K562 (cell line): Measurements from ENCODE around the gene CNTD1. TPM values are rescaled to one million over a fixed set of nuclear protein-coding genes. Genes with fewer than 3 reads are reported as not detected.

Experiments
- CXXC5 ChIP-seq: fragments of 250-450 bp; sonication (Bioruptor Pico); IDR thresholded peaks from 2 replicates; pipeline ENCODE4 v1.8.0; 2022; ENCODE audit warnings: inconsistent platforms, mild to moderate bottlenecking, moderate library complexity
- FUS ChIP-seq: fragments of 200-400 bp; formaldehyde crosslinking; optimal IDR thresholded peaks from 2 replicates; pipeline ENCODE3; 2017; ENCODE audit warnings: low read depth, low read length
- GABPB1 ChIP-seq: sonication (generic); formaldehyde crosslinking; IDR thresholded peaks from 2 replicates; pipeline ENCODE4 v1.8.0; 2022; ENCODE audit warnings: mild to moderate bottlenecking, missing genetic modification reagents
- HSF4 ChIP-seq: fragments of 250-450 bp; sonication (Bioruptor Pico); IDR thresholded peaks from 2 replicates; pipeline ENCODE4 v2.1.2; 2022; ENCODE audit warnings: mild to moderate bottlenecking, moderate library complexity, borderline replicate concordance
- NFXL1 ChIP-seq: fragments of 450-650 bp; formaldehyde crosslinking; IDR thresholded peaks from 2 replicates; pipeline ENCODE4 v1.4.0; 2021; ENCODE audit warnings: mild to moderate bottlenecking
- OTX1 ChIP-seq: fragments of 450-650 bp; formaldehyde crosslinking; IDR thresholded peaks from 2 replicates; pipeline ENCODE4 v1.4.0; 2022; ENCODE audit warnings: mild to moderate bottlenecking
- SLC30A9 ChIP-seq: fragments of 250-450 bp; sonication (Bioruptor Pico); IDR thresholded peaks from 2 replicates; pipeline ENCODE4 v1.8.0; 2022; ENCODE audit warnings: mild to moderate bottlenecking, moderate library complexity
- SMARCA5 ChIP-seq: fragments of 450-650 bp; IDR thresholded peaks from 2 replicates; pipeline ENCODE4 v1.6.1; 2016
- SREBF1 ChIP-seq: fragments of 150-350 bp; IDR thresholded peaks from 2 replicates; pipeline ENCODE4 v1.6.1; 2014; ENCODE audit warnings: antibody characterized with exemption, low read depth, low read length, borderline replicate concordance
- THRB ChIP-seq: fragments of 450-650 bp; formaldehyde crosslinking; conservative IDR thresholded peaks from 2 replicates; pipeline ENCODE4 v1.4.0; 2022; ENCODE audit warnings: mild to moderate bottlenecking, missing genetic modification characterization
- ZEB2 ChIP-seq: fragments of 450-650 bp; IDR thresholded peaks from 2 replicates; pipeline ENCODE4 v1.6.1; 2016
- ZKSCAN3 ChIP-seq: fragments of 250-450 bp; sonication (Bioruptor Pico); IDR thresholded peaks from 2 replicates; pipeline ENCODE4 v1.4.0; 2020
- ZNF143 ChIP-seq: sonication (generic); formaldehyde crosslinking; IDR thresholded peaks from 2 replicates; pipeline ENCODE4 v1.9.0; 2022; ENCODE audit warnings: mild to moderate bottlenecking, missing genetic modification reagents
- ZNF311 ChIP-seq: fragments of 250-450 bp; sonication (Bioruptor Pico); IDR thresholded peaks from 2 replicates; pipeline ENCODE4 v1.4.0; 2020; ENCODE audit warnings: mild to moderate bottlenecking, moderate library complexity
- polyA plus RNA-seq, 8 experiments: library from polyadenylated mRNA; depleted of rRNA in 4 of 8; stranded (reverse) in 5 of 8; unstranded in 3 of 8; fragments of >200 nt; fragmentation: Nextera tagmentation in 2 of 8; fragmentation: Illumina TruSeq in 1 of 8; extraction: Ambion mirVana in 2 of 8; extraction: Trizol in 1 of 8; gene quantifications; 2 replicates each; pipeline versions ENCODE4 v1.2.1 to v1.2.3, GENCODE V29; 2011 to 2014; ENCODE audit warnings: inconsistent platforms in 1 of 8, missing spikeins in 1 of 8
- total RNA-seq, 7 experiments: library from RNA; depleted of rRNA in 6 of 7; stranded (reverse); fragments of >200 nt in 6 of 7; fragmentation: Illumina TruSeq in 2 of 7; extraction: Trizol in 2 of 7; gene quantifications; 2 replicates each; pipeline versions ENCODE4 v1.2.1 to v1.2.3, GENCODE V29; 2011 to 2021; ENCODE audit warnings: low replicate concordance in 1 of 7
- TF ChIP-seq, protein P1 (sequence below), 3 experiments: fragments of 200-800 bp in 1 of 3; sonication (Bioruptor generic) in 1 of 3; sonication (generic) in 1 of 3; formaldehyde crosslinking in 1 of 3; IDR thresholded peaks; 2 replicates each; pipeline versions ENCODE4 v1.6.1 to v1.8.0; 2016 to 2022; ENCODE audit warnings: mild to moderate bottlenecking in 2 of 3, missing compliant biosample characterization in 2 of 3, missing genetic modification characterization in 2 of 3, missing genetic modification reagents in 1 of 3
- TF ChIP-seq, protein P2 (sequence below): conservative IDR thresholded peaks from 2 replicates; pipeline ENCODE4 v1.6.1; 2011; ENCODE audit warnings: low read depth, mild to moderate bottlenecking, low read length; ENCODE audit not compliant: control insufficient read depth

Gene CNTD1
- total and polyA plus RNA-seq, 9 of the 15 experiments (the other 6 are each of a cell fraction or from before 2014, with no cell fraction given), result 0.12 to 0.86 (median 0.41) TPM; not detected in 1

DNA sequence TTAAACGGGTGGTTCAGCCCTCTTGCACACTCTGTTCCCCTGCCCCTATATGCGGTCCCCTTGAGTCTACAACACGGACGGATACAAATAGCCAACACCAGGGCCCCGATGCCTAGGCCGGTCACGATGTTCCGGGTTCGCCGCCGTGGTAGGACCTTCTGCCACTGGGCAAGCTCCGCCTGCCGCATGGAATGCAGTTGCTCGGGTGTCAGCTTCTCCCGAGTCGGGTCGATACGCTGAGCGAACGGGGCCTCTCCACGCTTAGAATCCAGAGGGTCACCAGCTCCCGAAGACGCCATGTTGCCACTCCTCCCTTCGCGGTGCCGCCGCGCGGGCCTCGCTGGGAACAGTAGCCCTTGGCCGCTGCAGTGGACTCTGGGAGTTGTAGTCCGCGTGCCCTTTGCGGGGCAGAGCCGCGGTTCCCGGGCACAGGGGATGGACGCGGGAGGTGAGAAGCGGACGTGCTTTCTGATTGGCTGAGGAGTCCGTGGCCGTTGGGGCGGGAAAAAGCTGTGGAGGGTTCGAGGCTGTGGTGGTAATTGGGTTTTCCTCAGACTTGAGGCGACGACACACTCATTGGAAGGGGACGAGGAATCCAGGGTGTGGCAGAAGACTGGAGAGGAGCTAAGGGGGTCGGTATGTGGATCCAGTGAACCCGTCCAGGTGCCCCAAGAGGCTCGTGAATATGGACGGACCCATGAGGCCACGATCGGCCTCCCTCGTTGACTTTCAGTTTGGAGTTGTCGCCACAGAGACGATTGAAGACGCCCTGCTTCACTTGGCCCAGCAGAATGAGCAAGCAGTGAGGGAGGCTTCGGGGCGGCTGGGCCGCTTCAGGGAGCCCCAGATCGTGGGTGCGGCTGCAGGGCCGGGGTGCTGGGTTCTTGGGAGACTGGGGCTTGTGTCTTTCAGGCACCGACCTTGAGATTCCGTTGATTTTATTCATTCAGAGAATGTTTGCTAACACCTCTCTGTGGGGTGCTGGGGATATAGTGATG lies at the start of gene CNTD1, which contains the start of gene COA3 (continued):
- TF ChIP-seq THRB (CRISPR knock-in tag) (no peak), GABPB1 (peak; percentile 66; the same call in 1 of the 2 replicates), ZKSCAN3 (CRISPR knock-in tag) (no peak), OTX1 (CRISPR knock-in tag) (no peak), FUS (no peak), HSF4 (CRISPR knock-in tag) (no peak), NFXL1 (CRISPR knock-in tag) (no peak), SLC30A9 (CRISPR knock-in tag) (no peak), SREBF1 (0 out of 2 replicates have a peak, but pooled peaks have one; percentile 61), SMARCA5 (peak; percentile 83; the same call in 1 of the 2 replicates), ZEB2 (no peak), ZNF311 (CRISPR knock-in tag) (no peak), ZNF143 (CRISPR knock-in tag) (peak; percentile 96), CXXC5 (CRISPR knock-in tag) (no peak; the same call in 1 of the 2 replicates)
- TF ChIP-seq, protein P1, sequence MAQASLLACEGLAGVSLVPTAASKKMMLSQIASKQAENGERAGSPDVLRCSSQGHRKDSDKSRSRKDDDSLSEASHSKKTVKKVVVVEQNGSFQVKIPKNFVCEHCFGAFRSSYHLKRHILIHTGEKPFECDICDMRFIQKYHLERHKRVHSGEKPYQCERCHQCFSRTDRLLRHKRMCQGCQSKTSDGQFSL (CRISPR knock-in tag; IDR thresholded peaks at IDR 0.05), result no peak
- TF ChIP-seq, protein P1 (tag; IDR thresholded peaks at IDR 0.05), result no peak
- TF ChIP-seq, protein P2, sequence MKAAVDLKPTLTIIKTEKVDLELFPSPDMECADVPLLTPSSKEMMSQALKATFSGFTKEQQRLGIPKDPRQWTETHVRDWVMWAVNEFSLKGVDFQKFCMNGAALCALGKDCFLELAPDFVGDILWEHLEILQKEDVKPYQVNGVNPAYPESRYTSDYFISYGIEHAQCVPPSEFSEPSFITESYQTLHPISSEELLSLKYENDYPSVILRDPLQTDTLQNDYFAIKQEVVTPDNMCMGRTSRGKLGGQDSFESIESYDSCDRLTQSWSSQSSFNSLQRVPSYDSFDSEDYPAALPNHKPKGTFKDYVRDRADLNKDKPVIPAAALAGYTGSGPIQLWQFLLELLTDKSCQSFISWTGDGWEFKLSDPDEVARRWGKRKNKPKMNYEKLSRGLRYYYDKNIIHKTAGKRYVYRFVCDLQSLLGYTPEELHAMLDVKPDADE, result peak; percentile 82
